Gastroesophageal sphincter (tissue), 4 donors: ENCODE measurements around the gene BACH2. TPM values are rescaled to one million over a fixed set of nuclear protein-coding genes. Genes with fewer than 3 reads are reported as not detected.

Experiments
- ATAC-seq: fragments of 150-250 bp; one replicate; pipeline ENCODE4 v1.9.1; 2016; ENCODE audit warnings: mild to moderate bottlenecking, moderate library complexity
- H3K27ac ChIP-seq, 4 donors: fragments of 200-600 bp; sonication (generic) in 3 of 4; 1 replicate in 3 of 4; 2 replicates in 1 of 4; pipeline ENCODE4 v1.5.1; 2016 to 2019
- H3K27me3 ChIP-seq: fragments of 200-600 bp; sonication (generic); one replicate; pipeline ENCODE4 v1.5.1; 2019
- H3K36me3 ChIP-seq, 2 donors: fragments of 200-600 bp; sonication (generic); one replicate each; pipeline ENCODE4 v1.5.1; 2019; ENCODE audit warnings: control low read depth in 1 of 2
- H3K4me1 ChIP-seq, 3 donors: fragments of 200-600 bp; sonication (generic); 1 replicate in 2 of 3; 2 replicates in 1 of 3; pipeline ENCODE4 v1.5.1; 2016 to 2019; ENCODE audit warnings: control low read depth in 2 of 3
- H3K4me3 ChIP-seq, 2 donors: fragments of 200-600 bp; sonication (generic); one replicate each; pipeline ENCODE4 v1.5.1; 2019; ENCODE audit warnings: mild to moderate bottlenecking in 1 of 2, moderate library complexity in 1 of 2
- H3K9me3 ChIP-seq, 3 donors: fragments of 200-600 bp; sonication (generic); one replicate each; pipeline ENCODE4 v1.5.1; 2017 to 2019; ENCODE audit warnings: control low read depth in 2 of 3
- CTCF ChIP-seq, 4 experiments: fragments of 200-600 bp in 2 of 4; fragments of 450-650 bp in 2 of 4; sonication (generic) in 1 of 4; IDR thresholded peaks; one replicate each; pipeline ENCODE4 v1.5.1; 2017 to 2019; ENCODE audit warnings: antibody characterized with exemption in 4 of 4, mild to moderate bottlenecking in 2 of 4, moderate library complexity in 2 of 4
- EP300 ChIP-seq: sonication (generic); formaldehyde crosslinking; IDR thresholded peaks from one replicate; pipeline ENCODE4 v1.6.1; 2017; ENCODE audit warnings: antibody characterized with exemption, mild to moderate bottlenecking
- POLR2A ChIP-seq, 2 donors: fragments of 450-650 bp; IDR thresholded peaks; one replicate each; pipeline ENCODE4 v1.6.1; 2017; ENCODE audit warnings: antibody characterized with exemption in 2 of 2, mild to moderate bottlenecking in 2 of 2, moderate library complexity in 1 of 2
- POLR2AphosphoS5 ChIP-seq: sonication (generic); formaldehyde crosslinking; IDR thresholded peaks from one replicate; pipeline ENCODE4 v1.6.1; 2017; ENCODE audit warnings: antibody characterized with exemption
- WGBS, 2 donors: methylation state at CpG; one replicate each; pipeline ENCODE4 v1.1.5; 2018; ENCODE audit warnings: low coverage in 1 of 2; 5-methylcytosine and 5-hydroxymethylcytosine counted together
- total RNA-seq, 4 donors: library from RNA; depleted of rRNA; stranded (reverse); fragments of >200 nt; gene quantifications; one replicate each; pipeline ENCODE4 v1.1.0, GENCODE V29; 2016

The BACH2 gene
- total RNA-seq, 4 donors from 2014 or later: 3.5 to 10.4 (median 3.9) TPM

GRCh38 chr6:90241229-90241880, 55.3 kb downstream of the BACH2 start:
- Histone ChIP-seq H3K4me3 (no peak overlapping the region), H3K4me1 (no peaks in the 10 kb centered on the region), H3K27me3 (no peaks in the 10 kb centered on the region), H3K9me3 (no peaks in the 10 kb centered on the region), H3K36me3 (no peaks in the 10 kb centered on the region), H3K27ac (no peak overlapping the region)
- TF ChIP-seq POLR2A (IDR thresholded peaks at IDR 0.05) (no peak), EP300 (no peak), POLR2AphosphoS5 (no peak), CTCF (IDR thresholded peaks at IDR 0.05) (no peak)
- WGBS, 2 donors: 68 to 77% methylated on average over 3 of the region's 3 CpGs
- ATAC-seq: no peak

- Histone ChIP-seq H3K36me3 (no peaks in the 10 kb centered on the region), H3K27me3 (no peaks in the 10 kb centered on the region), H3K4me3 (no peak overlapping the region), H3K4me1 (peaks cover 0 to 12% (median 0%) of the 10 kb centered on the region in 3 donors), H3K27ac (no peak overlapping the region), H3K9me3 (no peaks in the 10 kb centered on the region)
- WGBS, 2 donors: 65 to 83% methylated on average over 1 to 5 of the region's 5 CpGs
- TF ChIP-seq CTCF (IDR thresholded peaks at IDR 0.05) (no peak), POLR2AphosphoS5 (no peak), EP300 (no peak), POLR2A (IDR thresholded peaks at IDR 0.05) (no peak)
- ATAC-seq: no peak
Observed at GRCh38 chr6:90238496-90239266, 58.0 kb downstream of the BACH2 start.

- Histone ChIP-seq H3K36me3 (no peaks in the 10 kb centered on the region), H3K9me3 (no peaks in the 10 kb centered on the region), H3K4me1 (peaks cover 0 to 23% (median 0%) of the 10 kb centered on the region in 3 donors), H3K27me3 (no peaks in the 10 kb centered on the region), H3K4me3 (no peak overlapping the region), H3K27ac (no peak overlapping the region)
- 90 to 95% methylated on average over 3 to 4 of the region's 4 CpGs for WGBS, 2 donors
- TF ChIP-seq POLR2AphosphoS5 (no peak), EP300 (no peak), POLR2A (IDR thresholded peaks at IDR 0.05) (no peak), CTCF (IDR thresholded peaks at IDR 0.05) (no peak)
- no peak for ATAC-seq
Observed at GRCh38 chr6:90237350-90237990, 59.2 kb downstream of the BACH2 start.

GRCh38 chr6:90233994-90234393, 62.6 kb downstream of the BACH2 start:
- Histone ChIP-seq H3K4me1 (peaks cover 4 to 53% (median 19%) of the 10 kb centered on the region in 3 donors), H3K27ac (no peak overlapping the region), H3K27me3 (no peaks in the 10 kb centered on the region), H3K4me3 (no peak overlapping the region), H3K36me3 (no peaks in the 10 kb centered on the region), H3K9me3 (no peaks in the 10 kb centered on the region)
- no peak for ATAC-seq
- WGBS, 2 donors: 83% methylated on average over 4 to 6 of the region's 6 CpGs
- TF ChIP-seq POLR2AphosphoS5 (no peak), CTCF (IDR thresholded peaks at IDR 0.05) (no peak), EP300 (no peak), POLR2A (IDR thresholded peaks at IDR 0.05) (no peak)
